K562 (cell line): Measurements from ENCODE around the gene TEX52.

Experiments
- CTCF ChIP-seq, 3 experiments: IDR thresholded peaks in 2 of 3; conservative IDR thresholded peaks in 1 of 3; 2 replicates each; pipeline ENCODE4 v1.5.1; 2011 to 2012; ENCODE audit warnings: low read length in 3 of 3, mild to moderate bottlenecking in 3 of 3, control low read depth in 2 of 3, improper control_type of control experiment in 1 of 3, inconsistent platforms in 1 of 3, low read depth in 1 of 3, mixed read lengths in 1 of 3, moderate library complexity in 1 of 3; ENCODE audit not compliant: insufficient read depth in 2 of 3
- PHF8 ChIP-seq: fragments of 200-600 bp; sonication (generic); IDR thresholded peaks from 2 replicates; pipeline ENCODE4 v1.6.1; 2012; ENCODE audit warnings: mixed run types, mild to moderate bottlenecking, inconsistent platforms, low read length, moderate library complexity, borderline replicate concordance
- POU5F1 ChIP-seq: fragments of 150-350 bp; IDR thresholded peaks from 2 replicates; pipeline ENCODE4 v1.6.1; 2014; ENCODE audit warnings: borderline replicate concordance, low read length, low read depth, mild to moderate bottlenecking; ENCODE audit not compliant: partially characterized antibody
- SIN3A ChIP-seq, 2 experiments: fragments of 150-350 bp in 1 of 2; IDR thresholded peaks; 2 replicates each; pipeline ENCODE4 v1.6.1; 2011 to 2016; ENCODE audit warnings: borderline replicate concordance in 2 of 2, low read depth in 2 of 2, low read length in 2 of 2, mild to moderate bottlenecking in 2 of 2, moderate library complexity in 2 of 2; ENCODE audit not compliant: control insufficient read depth in 1 of 2
- USF1 ChIP-seq: sonication (generic); formaldehyde crosslinking; IDR thresholded peaks from 2 replicates; pipeline ENCODE4 v1.9.0; 2022; ENCODE audit warnings: mild to moderate bottlenecking, missing genetic modification reagents
- ZBTB2 ChIP-seq: fragments of 450-650 bp; IDR thresholded peaks from 2 replicates; pipeline ENCODE4 v1.6.1; 2016; ENCODE audit warnings: antibody characterized with exemption
- TF ChIP-seq, protein P1 (sequence below): fragments of 250-450 bp; sonication (Bioruptor Pico); IDR thresholded peaks from 2 replicates; pipeline ENCODE4 v1.8.0; 2022; ENCODE audit warnings: inconsistent platforms, mild to moderate bottlenecking, moderate library complexity, borderline replicate concordance
- TF ChIP-seq, protein P2 (sequence below): sonication (generic); formaldehyde crosslinking; IDR thresholded peaks from 2 replicates; pipeline ENCODE4 v1.8.1; 2023; ENCODE audit warnings: mild to moderate bottlenecking, missing genetic modification reagents, moderate library complexity

DNA sequence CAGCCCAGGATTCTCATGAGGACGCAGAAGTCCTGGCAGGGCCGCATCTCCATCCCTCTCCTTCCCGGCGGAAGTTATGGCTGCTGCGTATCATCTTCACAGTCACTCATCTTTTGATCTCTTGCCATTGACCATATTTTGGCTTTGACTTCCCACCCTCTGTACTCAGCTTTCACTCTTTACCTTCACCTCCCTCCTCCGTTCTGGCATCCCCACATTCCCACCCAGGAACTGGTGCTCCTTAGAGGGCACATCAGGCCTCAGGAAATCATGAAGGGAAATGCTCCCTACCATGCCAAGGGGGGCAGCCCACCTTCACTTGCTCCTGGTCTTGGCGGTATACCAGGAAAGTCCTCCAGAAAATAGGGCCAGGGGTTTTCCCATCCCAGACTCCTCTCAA lies 1.3 kb downstream of the TEX52 start:
- TF ChIP-seq PHF8 (no peak), USF1 (CRISPR knock-in tag) (no peak), ZBTB2 (no peak), CTCF (IDR thresholded peaks at IDR 0.05 in 2 of 3, conservative IDR thresholded peaks at IDR 0.05 in 1 of 3; ENCODE audit: insufficient read depth in 2 of 3, low read depth in 1 of 3, low read length in 3 of 3) (no peak), POU5F1 (no peak), SIN3A (IDR thresholded peaks at IDR 0.05; ENCODE audit: borderline replicate concordance in 2 of 2, control insufficient read depth in 1 of 2, low read depth in 2 of 2, low read length in 2 of 2) (no peak)
- TF ChIP-seq, protein P1, sequence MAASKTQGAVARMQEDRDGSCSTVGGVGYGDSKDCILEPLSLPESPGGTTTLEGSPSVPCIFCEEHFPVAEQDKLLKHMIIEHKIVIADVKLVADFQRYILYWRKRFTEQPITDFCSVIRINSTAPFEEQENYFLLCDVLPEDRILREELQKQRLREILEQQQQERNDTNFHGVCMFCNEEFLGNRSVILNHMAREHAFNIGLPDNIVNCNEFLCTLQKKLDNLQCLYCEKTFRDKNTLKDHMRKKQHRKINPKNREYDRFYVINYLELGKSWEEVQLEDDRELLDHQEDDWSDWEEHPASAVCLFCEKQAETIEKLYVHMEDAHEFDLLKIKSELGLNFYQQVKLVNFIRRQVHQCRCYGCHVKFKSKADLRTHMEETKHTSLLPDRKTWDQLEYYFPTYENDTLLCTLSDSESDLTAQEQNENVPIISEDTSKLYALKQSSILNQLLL (CRISPR knock-in tag): no peak
- TF ChIP-seq, protein P2, sequence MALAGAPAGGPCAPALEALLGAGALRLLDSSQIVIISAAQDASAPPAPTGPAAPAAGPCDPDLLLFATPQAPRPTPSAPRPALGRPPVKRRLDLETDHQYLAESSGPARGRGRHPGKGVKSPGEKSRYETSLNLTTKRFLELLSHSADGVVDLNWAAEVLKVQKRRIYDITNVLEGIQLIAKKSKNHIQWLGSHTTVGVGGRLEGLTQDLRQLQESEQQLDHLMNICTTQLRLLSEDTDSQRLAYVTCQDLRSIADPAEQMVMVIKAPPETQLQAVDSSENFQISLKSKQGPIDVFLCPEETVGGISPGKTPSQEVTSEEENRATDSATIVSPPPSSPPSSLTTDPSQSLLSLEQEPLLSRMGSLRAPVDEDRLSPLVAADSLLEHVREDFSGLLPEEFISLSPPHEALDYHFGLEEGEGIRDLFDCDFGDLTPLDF (CRISPR knock-in tag): no peak
